Liver (tissue), 9 donors: ENCODE measurements around the gene NCR1. TPM values are rescaled to one million over a fixed set of nuclear protein-coding genes. Genes with fewer than 3 reads are reported as not detected.
"Not testable (repeated sequence)": the region's sequence is repeated elsewhere in the genome, so short reads cannot be mapped to it uniquely, and the experiment has no call there.

Source experiments
- DNase-seq: peaks from one replicate; pipeline ENCODE4 v3.0.0-alpha.2; 2017; ENCODE audit warnings: low spot score
- H3K27ac ChIP-seq, 2 donors: one replicate each; pipeline ENCODE4 v1.7.0; 2013; ENCODE audit warnings: inconsistent platforms in 2 of 2, low read length in 2 of 2, control low read depth in 1 of 2, low read depth in 1 of 2, mild to moderate bottlenecking in 1 of 2
- H3K27me3 ChIP-seq, 4 donors: one replicate each; pipeline versions ENCODE4 v1.6.1 to v1.7.0; 2013; ENCODE audit warnings: low read length in 3 of 4, inconsistent platforms in 1 of 4, mild to moderate bottlenecking in 1 of 4, moderate library complexity in 1 of 4; ENCODE audit not compliant: control insufficient read depth in 4 of 4, insufficient read depth in 4 of 4
- H3K36me3 ChIP-seq, 4 donors: one replicate each; pipeline versions ENCODE4 v1.6.1 to v1.7.0; 2013; ENCODE audit warnings: low read length in 3 of 4, mild to moderate bottlenecking in 3 of 4, low read depth in 1 of 4, moderate library complexity in 1 of 4; ENCODE audit not compliant: control insufficient read depth in 4 of 4, insufficient read depth in 3 of 4
- H3K4me1 ChIP-seq, 4 donors: one replicate each; pipeline versions ENCODE4 v1.6.1 to v1.7.0; 2013; ENCODE audit warnings: low read length in 3 of 4, mild to moderate bottlenecking in 3 of 4, moderate library complexity in 1 of 4; ENCODE audit not compliant: control insufficient read depth in 4 of 4, insufficient read depth in 4 of 4
- H3K4me3 ChIP-seq, 3 donors: one replicate each; pipeline versions ENCODE4 v1.6.1 to v1.7.0; 2013; ENCODE audit warnings: low read length in 3 of 3, control low read depth in 1 of 3, low read depth in 1 of 3, mild to moderate bottlenecking in 1 of 3
- H3K9ac ChIP-seq, 2 donors: one replicate each; pipeline ENCODE4 v1.7.0; 2013; ENCODE audit warnings: low read length in 2 of 2, mild to moderate bottlenecking in 2 of 2, moderate library complexity in 2 of 2, control low read depth in 1 of 2, low read depth in 1 of 2
- H3K9me3 ChIP-seq, 4 donors: one replicate each; pipeline versions ENCODE4 v1.6.1 to v1.7.0; 2013; ENCODE audit warnings: low read length in 3 of 4; ENCODE audit not compliant: control insufficient read depth in 4 of 4
- ATF3 ChIP-seq: IDR thresholded peaks from 2 replicates; pipeline ENCODE4 v1.6.1; 2016; ENCODE audit warnings: antibody characterized with exemption
- EGR1 ChIP-seq, 2 donors: IDR thresholded peaks; 2 replicates each; pipeline ENCODE4 v1.6.1; 2016 to 2018; ENCODE audit warnings: antibody characterized with exemption in 2 of 2, low read depth in 2 of 2
- FOXA1 ChIP-seq: IDR thresholded peaks from 2 replicates; pipeline ENCODE4 v1.6.1; 2016; ENCODE audit warnings: antibody characterized with exemption
- FOXA2 ChIP-seq: IDR thresholded peaks from 2 replicates; pipeline ENCODE4 v1.6.1; 2016; ENCODE audit warnings: antibody characterized with exemption
- GABPA ChIP-seq, 2 donors: IDR thresholded peaks in 1 of 2; conservative IDR thresholded peaks in 1 of 2; 2 replicates each; pipeline ENCODE4 v1.6.1; 2016; ENCODE audit warnings: antibody characterized with exemption in 2 of 2, mild to moderate bottlenecking in 1 of 2, moderate library complexity in 1 of 2
- HNF4A ChIP-seq, 2 donors: conservative IDR thresholded peaks; 2 replicates each; pipeline ENCODE4 v1.6.1; 2016; ENCODE audit warnings: antibody characterized with exemption in 2 of 2, mild to moderate bottlenecking in 2 of 2
- HNF4G ChIP-seq: IDR thresholded peaks from 2 replicates; pipeline ENCODE4 v1.6.1; 2016; ENCODE audit warnings: antibody characterized with exemption
- JUND ChIP-seq, 2 donors: IDR thresholded peaks; 2 replicates each; pipeline ENCODE4 v1.6.1; 2016; ENCODE audit warnings: antibody characterized with exemption in 2 of 2
- MAX ChIP-seq: IDR thresholded peaks from 2 replicates; pipeline ENCODE4 v1.6.1; 2016; ENCODE audit warnings: antibody characterized with exemption
- NR2F2 ChIP-seq: IDR thresholded peaks from 2 replicates; pipeline ENCODE4 v1.6.1; 2016; ENCODE audit warnings: antibody characterized with exemption
- RAD21 ChIP-seq, 2 donors: IDR thresholded peaks; 2 replicates each; pipeline ENCODE4 v1.6.1; 2016; ENCODE audit warnings: antibody characterized with exemption in 2 of 2, mild to moderate bottlenecking in 2 of 2
- RXRA ChIP-seq, 2 donors: IDR thresholded peaks; 2 replicates each; pipeline ENCODE4 v1.6.1; 2017 to 2018; ENCODE audit warnings: antibody characterized with exemption in 2 of 2, mild to moderate bottlenecking in 1 of 2
- SP1 ChIP-seq: IDR thresholded peaks from 2 replicates; pipeline ENCODE4 v1.6.1; 2018; ENCODE audit warnings: antibody characterized with exemption, mild to moderate bottlenecking
- TAF1 ChIP-seq: conservative IDR thresholded peaks from 2 replicates; pipeline ENCODE4 v1.6.1; 2016; ENCODE audit warnings: antibody characterized with exemption, mild to moderate bottlenecking
- YY1 ChIP-seq: IDR thresholded peaks from 2 replicates; pipeline ENCODE4 v1.6.1; 2016; ENCODE audit warnings: antibody characterized with exemption, mild to moderate bottlenecking
- WGBS: extraction: QIAGEN DNeasy Blood & Tissue Kit; methylation state at CpG from one replicate; pipeline ENCODE4 v1.1.7; 2013; 5-methylcytosine and 5-hydroxymethylcytosine counted together
- polyA plus RNA-seq, 2 donors: library from polyadenylated mRNA; stranded (reverse) in 1 of 2; unstranded in 1 of 2; fragments of 200-250 nt in 1 of 2; fragments of >200 nt in 1 of 2; fragmentation: Nextera tagmentation in 1 of 2; extraction: Ambion mirVana in 1 of 2; gene quantifications; one replicate each; pipeline versions ENCODE4 v1.2.1 to v1.2.3, GENCODE V29; 2013 to 2015
- total RNA-seq, 2 donors: library from RNA; depleted of rRNA; stranded (reverse); fragments of >200 nt; gene quantifications; one replicate each; pipeline ENCODE4 v1.2.3, GENCODE V29; 2014
- TF ChIP-seq, protein P1 (sequence below): IDR thresholded peaks from 2 replicates; pipeline ENCODE4 v1.6.1; 2016; ENCODE audit warnings: antibody characterized with exemption
- TF ChIP-seq, protein P2 (sequence below): fragments of 150-350 bp; IDR thresholded peaks from 2 replicates; pipeline ENCODE4 v1.5.1; 2017; ENCODE audit warnings: improper control_type of control experiment, low read depth, low read length; ENCODE audit not compliant: missing input control
- TF ChIP-seq, protein P3 (sequence below): IDR thresholded peaks from 2 replicates; pipeline ENCODE4 v1.6.1; 2016; ENCODE audit warnings: antibody characterized with exemption, mild to moderate bottlenecking
- donor health status: healthy.
- donor health status: healthy.
- donor health status: healthy.
- donor health status: healthy.
- donor health status: healthy.

NCR1 gene
- total and polyA plus RNA-seq, 4 donors, result 0.37 to 1.8 (median 0.91) TPM

- TF ChIP-seq, protein P1, sequence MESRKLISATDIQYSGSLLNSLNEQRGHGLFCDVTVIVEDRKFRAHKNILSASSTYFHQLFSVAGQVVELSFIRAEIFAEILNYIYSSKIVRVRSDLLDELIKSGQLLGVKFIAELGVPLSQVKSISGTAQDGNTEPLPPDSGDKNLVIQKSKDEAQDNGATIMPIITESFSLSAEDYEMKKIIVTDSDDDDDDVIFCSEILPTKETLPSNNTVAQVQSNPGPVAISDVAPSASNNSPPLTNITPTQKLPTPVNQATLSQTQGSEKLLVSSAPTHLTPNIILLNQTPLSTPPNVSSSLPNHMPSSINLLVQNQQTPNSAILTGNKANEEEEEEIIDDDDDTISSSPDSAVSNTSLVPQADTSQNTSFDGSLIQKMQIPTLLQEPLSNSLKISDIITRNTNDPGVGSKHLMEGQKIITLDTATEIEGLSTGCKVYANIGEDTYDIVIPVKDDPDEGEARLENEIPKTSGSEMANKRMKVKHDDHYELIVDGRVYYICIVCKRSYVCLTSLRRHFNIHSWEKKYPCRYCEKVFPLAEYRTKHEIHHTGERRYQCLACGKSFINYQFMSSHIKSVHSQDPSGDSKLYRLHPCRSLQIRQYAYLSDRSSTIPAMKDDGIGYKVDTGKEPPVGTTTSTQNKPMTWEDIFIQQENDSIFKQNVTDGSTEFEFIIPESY, result no peak
- TF ChIP-seq, protein P2, sequence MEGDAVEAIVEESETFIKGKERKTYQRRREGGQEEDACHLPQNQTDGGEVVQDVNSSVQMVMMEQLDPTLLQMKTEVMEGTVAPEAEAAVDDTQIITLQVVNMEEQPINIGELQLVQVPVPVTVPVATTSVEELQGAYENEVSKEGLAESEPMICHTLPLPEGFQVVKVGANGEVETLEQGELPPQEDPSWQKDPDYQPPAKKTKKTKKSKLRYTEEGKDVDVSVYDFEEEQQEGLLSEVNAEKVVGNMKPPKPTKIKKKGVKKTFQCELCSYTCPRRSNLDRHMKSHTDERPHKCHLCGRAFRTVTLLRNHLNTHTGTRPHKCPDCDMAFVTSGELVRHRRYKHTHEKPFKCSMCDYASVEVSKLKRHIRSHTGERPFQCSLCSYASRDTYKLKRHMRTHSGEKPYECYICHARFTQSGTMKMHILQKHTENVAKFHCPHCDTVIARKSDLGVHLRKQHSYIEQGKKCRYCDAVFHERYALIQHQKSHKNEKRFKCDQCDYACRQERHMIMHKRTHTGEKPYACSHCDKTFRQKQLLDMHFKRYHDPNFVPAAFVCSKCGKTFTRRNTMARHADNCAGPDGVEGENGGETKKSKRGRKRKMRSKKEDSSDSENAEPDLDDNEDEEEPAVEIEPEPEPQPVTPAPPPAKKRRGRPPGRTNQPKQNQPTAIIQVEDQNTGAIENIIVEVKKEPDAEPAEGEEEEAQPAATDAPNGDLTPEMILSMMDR, result no peak
These were observed 536 bp upstream of the NCR1 start (continued) for GRCh38 chr19:54905421-54905802.

GRCh38 chr19:54906819-54907218 is 871 bp downstream of the NCR1 start:
- H3K9me3 ChIP-seq, result peaks cover 0 to 2% (median 0%) of the 10 kb centered on the region in 4 donors
- WGBS, result 75% methylated on average over 7 of the region's 7 CpGs
- no peaks in the 10 kb centered on the region for H3K36me3 ChIP-seq
- H3K27me3 ChIP-seq, result peaks cover 0 to 2% (median 0%) of the 10 kb centered on the region in 4 donors
- no peak overlapping the region for H3K9ac ChIP-seq
- H3K27ac ChIP-seq, result no peak overlapping the region
- no peaks in the 10 kb centered on the region for H3K4me1 ChIP-seq
- H3K4me3 ChIP-seq, result no peak overlapping the region
- TF ChIP-seq RXRA (IDR thresholded peaks at IDR 0.05), result no peak
- TF ChIP-seq HNF4G, result no peak
- TF ChIP-seq, protein P2, result no peak
- TF ChIP-seq GABPA (IDR thresholded peaks at IDR 0.05 in 1 of 2, conservative IDR thresholded peaks at IDR 0.05 in 1 of 2), result no peak
- TF ChIP-seq, protein P1, result no peak
- no peak for TF ChIP-seq FOXA1
- no peak for TF ChIP-seq ATF3
- no peak for TF ChIP-seq FOXA2
- no peak for TF ChIP-seq NR2F2
- TF ChIP-seq SP1, result no peak
- no peak for TF ChIP-seq TAF1
- no peak for TF ChIP-seq JUND (IDR thresholded peaks at IDR 0.05)
- TF ChIP-seq MAX, result no peak
- no peak for TF ChIP-seq YY1
- TF ChIP-seq HNF4A (conservative IDR thresholded peaks at IDR 0.05), result no peak
- TF ChIP-seq EGR1 (IDR thresholded peaks at IDR 0.05; ENCODE audit: low read depth in 2 of 2), result no peak
- no peak for TF ChIP-seq RAD21 (IDR thresholded peaks at IDR 0.05)
- TF ChIP-seq, protein P3, sequence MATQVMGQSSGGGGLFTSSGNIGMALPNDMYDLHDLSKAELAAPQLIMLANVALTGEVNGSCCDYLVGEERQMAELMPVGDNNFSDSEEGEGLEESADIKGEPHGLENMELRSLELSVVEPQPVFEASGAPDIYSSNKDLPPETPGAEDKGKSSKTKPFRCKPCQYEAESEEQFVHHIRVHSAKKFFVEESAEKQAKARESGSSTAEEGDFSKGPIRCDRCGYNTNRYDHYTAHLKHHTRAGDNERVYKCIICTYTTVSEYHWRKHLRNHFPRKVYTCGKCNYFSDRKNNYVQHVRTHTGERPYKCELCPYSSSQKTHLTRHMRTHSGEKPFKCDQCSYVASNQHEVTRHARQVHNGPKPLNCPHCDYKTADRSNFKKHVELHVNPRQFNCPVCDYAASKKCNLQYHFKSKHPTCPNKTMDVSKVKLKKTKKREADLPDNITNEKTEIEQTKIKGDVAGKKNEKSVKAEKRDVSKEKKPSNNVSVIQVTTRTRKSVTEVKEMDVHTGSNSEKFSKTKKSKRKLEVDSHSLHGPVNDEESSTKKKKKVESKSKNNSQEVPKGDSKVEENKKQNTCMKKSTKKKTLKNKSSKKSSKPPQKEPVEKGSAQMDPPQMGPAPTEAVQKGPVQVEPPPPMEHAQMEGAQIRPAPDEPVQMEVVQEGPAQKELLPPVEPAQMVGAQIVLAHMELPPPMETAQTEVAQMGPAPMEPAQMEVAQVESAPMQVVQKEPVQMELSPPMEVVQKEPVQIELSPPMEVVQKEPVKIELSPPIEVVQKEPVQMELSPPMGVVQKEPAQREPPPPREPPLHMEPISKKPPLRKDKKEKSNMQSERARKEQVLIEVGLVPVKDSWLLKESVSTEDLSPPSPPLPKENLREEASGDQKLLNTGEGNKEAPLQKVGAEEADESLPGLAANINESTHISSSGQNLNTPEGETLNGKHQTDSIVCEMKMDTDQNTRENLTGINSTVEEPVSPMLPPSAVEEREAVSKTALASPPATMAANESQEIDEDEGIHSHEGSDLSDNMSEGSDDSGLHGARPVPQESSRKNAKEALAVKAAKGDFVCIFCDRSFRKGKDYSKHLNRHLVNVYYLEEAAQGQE, result no peak
- no peak for DNase-seq

DNA sequence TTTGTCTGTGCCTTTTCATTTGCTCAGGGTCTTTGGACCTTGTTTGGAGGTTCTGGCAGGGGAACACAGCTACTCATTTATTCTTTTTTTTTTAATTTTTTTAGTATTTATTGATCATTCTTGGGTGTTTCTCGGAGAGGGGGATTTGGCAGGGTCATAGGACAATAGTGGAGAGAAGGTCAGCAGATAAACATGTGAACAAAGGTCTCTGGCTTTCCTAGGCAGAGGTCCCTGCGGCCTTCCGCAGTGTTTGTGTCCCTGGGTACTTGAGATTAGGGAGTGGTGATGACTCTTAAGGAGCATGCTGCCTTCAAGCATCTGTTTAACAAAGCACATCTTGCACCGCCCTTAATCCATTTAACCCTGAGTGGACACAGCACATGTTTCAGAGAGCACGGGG is 2.0 kb downstream of the NCR1 start:
- H3K4me3 ChIP-seq, H3K27me3 ChIP-seq, H3K9me3 ChIP-seq, H3K27ac ChIP-seq, H3K9ac ChIP-seq, H3K36me3 ChIP-seq, H3K4me1 ChIP-seq, DNase-seq: not testable (repeated sequence)
- WGBS, result 53% methylated on average over 4 of the region's 5 CpGs
